WTC11 (cell line): ENCODE results near the gene CCDC88B. TPM values are rescaled to one million over a fixed set of nuclear protein-coding genes. Genes with fewer than 3 reads are reported as not detected.

Experiments used
- ATAC-seq: fragments of 200-7000 bp; cut with Tn5 transposase; 2 replicates; pipeline ENCODE4 v1.10.0; 2021; ENCODE audit warnings: mild to moderate bottlenecking, moderate library complexity
- CTCF ChIA-PET: fragments of 300-600 bp; sonication (Branson Sonifier 250); formaldehyde crosslinking; loops from one replicate; lab custom pipeline; 2021; ENCODE audit warnings: antibody characterized with exemption; lab: Charles Lee
- POLR2A ChIA-PET: fragments of 350-600 bp; sonication (Branson Sonifier 250); formaldehyde crosslinking; loops from one replicate; lab custom pipeline; 2021; ENCODE audit warnings: antibody characterized with exemption; lab: Charles Lee
- DNase-seq: peaks from one replicate; pipeline ENCODE4 v3.0.0; 2021; ENCODE audit warnings: low spot score
- H3K27ac Mint-ChIP-seq: 2 replicates; pipeline ENCODE4 v1.8.0; 2021; ENCODE audit warnings: mixed read lengths
- H3K27me3 Mint-ChIP-seq: 2 replicates; pipeline ENCODE4 v1.8.0; 2021; ENCODE audit warnings: low read depth, mild to moderate bottlenecking, moderate library complexity, mixed read lengths
- H3K36me3 Mint-ChIP-seq: 2 replicates; pipeline ENCODE4 v1.8.0; 2021; ENCODE audit warnings: mixed read lengths
- H3K4me1 Mint-ChIP-seq: 2 replicates; pipeline ENCODE4 v1.8.0; 2022; ENCODE audit warnings: mixed read lengths
- H3K4me3 Mint-ChIP-seq: 2 replicates; pipeline ENCODE4 v1.8.0; 2021; ENCODE audit warnings: mild to moderate bottlenecking, moderate library complexity, mixed read lengths
- H3K9me3 Mint-ChIP-seq: 2 replicates; pipeline ENCODE4 v1.8.0; 2021; ENCODE audit warnings: mixed read lengths
- JAZF1 ChIP-seq: fragments of 250-450 bp; sonication (Bioruptor Pico); IDR thresholded peaks from 2 replicates; pipeline ENCODE4 v1.9.0; 2021; ENCODE audit warnings: moderate library complexity, mild to moderate bottlenecking, inconsistent platforms
- MYBL2 ChIP-seq: sonication (generic); formaldehyde crosslinking; IDR thresholded peaks from 2 replicates; pipeline ENCODE4 v1.8.1; 2023; ENCODE audit warnings: mild to moderate bottlenecking, moderate library complexity, missing genetic modification reagents
- NFATC4 ChIP-seq: fragments of 250-450 bp; sonication (Bioruptor Pico); IDR thresholded peaks from 2 replicates; pipeline ENCODE4 v1.9.0; 2021; ENCODE audit warnings: mild to moderate bottlenecking
- TP53 ChIP-seq: sonication (generic); formaldehyde crosslinking; IDR thresholded peaks from 2 replicates; pipeline ENCODE4 v1.8.1; 2023; ENCODE audit warnings: mild to moderate bottlenecking, missing genetic modification reagents
- ZNF121 ChIP-seq: sonication (generic); formaldehyde crosslinking; IDR thresholded peaks from 2 replicates; pipeline ENCODE4 v1.8.0; 2023; ENCODE audit warnings: missing genetic modification reagents
- ZNF317 ChIP-seq: sonication (generic); formaldehyde crosslinking; IDR thresholded peaks from 2 replicates; pipeline ENCODE4 v1.8.1; 2023; ENCODE audit warnings: low read depth, mild to moderate bottlenecking, moderate library complexity, missing genetic modification reagents, borderline replicate concordance
- ZNF423 ChIP-seq: fragments of 250-450 bp; sonication (Bioruptor Pico); IDR thresholded peaks from 2 replicates; pipeline ENCODE4 v2.1.2; 2022; ENCODE audit warnings: mild to moderate bottlenecking, moderate library complexity
- total RNA-seq: library from RNA; stranded (reverse); gene quantifications from 3 replicates; pipeline ENCODE4 v1.2.3, GENCODE V29; 2021
- TF ChIP-seq, protein P1 (sequence below): sonication (generic); formaldehyde crosslinking; IDR thresholded peaks from 2 replicates; pipeline ENCODE4 v1.8.0; 2022; ENCODE audit warnings: mild to moderate bottlenecking, missing genetic modification reagents
- TF ChIP-seq, protein P2 (sequence below): sonication (generic); formaldehyde crosslinking; IDR thresholded peaks from 2 replicates; pipeline ENCODE4 v1.8.0; 2022; ENCODE audit warnings: mild to moderate bottlenecking, missing genetic modification reagents
- TF ChIP-seq, protein P3 (sequence below): sonication (generic); formaldehyde crosslinking; IDR thresholded peaks from 2 replicates; pipeline ENCODE4 v1.8.1; 2022; ENCODE audit warnings: mild to moderate bottlenecking, moderate library complexity, missing genetic modification reagents
- TF ChIP-seq, protein P4 (sequence below): sonication (generic); formaldehyde crosslinking; conservative IDR thresholded peaks from 2 replicates; pipeline ENCODE4 v1.8.1; 2022; ENCODE audit warnings: mild to moderate bottlenecking, missing genetic modification reagents
- TF ChIP-seq, protein P5 (sequence below): fragments of 250-450 bp; sonication (Bioruptor Pico); IDR thresholded peaks from 2 replicates; pipeline ENCODE4 v1.9.0; 2021; ENCODE audit warnings: mild to moderate bottlenecking, borderline replicate concordance
- TF ChIP-seq, protein P6 (sequence below): fragments of 200-600 bp; IDR thresholded peaks from 2 replicates; pipeline ENCODE4 v1.8.0; 2022; ENCODE audit warnings: antibody characterized with exemption

CCDC88B gene
- total RNA-seq, 1 experiment from 2014 or later, result 17.0 TPM

DNA sequence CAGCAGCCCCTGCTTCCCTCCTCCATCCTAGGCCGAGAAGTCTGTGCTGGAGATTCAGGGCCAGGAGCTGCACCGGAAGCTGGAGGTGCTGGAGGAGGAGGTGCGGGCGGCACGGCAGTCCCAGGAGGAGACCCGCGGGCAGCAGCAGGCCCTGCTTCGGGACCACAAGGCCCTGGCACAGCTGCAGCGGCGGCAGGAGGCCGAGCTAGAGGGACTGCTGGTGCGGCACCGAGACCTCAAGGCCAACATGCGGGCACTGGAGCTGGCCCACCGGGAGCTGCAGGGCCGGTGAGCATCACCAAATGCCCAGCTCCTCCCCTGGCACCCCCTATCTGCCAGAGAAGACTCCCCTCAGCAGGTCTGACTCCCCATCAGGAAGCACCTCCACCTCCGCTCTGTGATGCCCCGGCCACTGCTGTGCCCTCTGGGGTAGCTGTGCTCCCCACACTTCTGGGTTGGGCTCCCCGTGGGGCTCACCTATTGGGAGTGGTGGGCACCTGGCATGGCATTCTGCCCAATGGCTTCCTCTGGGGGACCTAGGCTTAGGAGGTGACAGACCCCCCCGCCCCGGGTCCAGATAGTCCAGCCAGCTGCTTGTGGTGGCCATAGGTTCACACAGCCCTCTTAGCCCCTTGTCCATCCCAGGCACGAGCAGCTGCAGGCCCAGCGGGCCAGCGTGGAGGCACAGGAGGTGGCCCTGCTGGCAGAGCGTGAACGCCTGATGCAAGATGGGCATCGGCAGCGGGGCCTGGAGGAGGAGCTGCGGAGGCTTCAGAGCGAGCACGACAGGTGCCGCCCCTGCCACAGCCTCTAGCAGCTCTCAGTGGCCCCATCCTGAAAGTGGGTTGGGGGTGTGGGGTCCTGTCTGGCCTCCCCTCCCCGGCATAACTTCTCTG, 12.3 kb downstream of the CCDC88B start (continued):
- TF ChIP-seq, protein P1, sequence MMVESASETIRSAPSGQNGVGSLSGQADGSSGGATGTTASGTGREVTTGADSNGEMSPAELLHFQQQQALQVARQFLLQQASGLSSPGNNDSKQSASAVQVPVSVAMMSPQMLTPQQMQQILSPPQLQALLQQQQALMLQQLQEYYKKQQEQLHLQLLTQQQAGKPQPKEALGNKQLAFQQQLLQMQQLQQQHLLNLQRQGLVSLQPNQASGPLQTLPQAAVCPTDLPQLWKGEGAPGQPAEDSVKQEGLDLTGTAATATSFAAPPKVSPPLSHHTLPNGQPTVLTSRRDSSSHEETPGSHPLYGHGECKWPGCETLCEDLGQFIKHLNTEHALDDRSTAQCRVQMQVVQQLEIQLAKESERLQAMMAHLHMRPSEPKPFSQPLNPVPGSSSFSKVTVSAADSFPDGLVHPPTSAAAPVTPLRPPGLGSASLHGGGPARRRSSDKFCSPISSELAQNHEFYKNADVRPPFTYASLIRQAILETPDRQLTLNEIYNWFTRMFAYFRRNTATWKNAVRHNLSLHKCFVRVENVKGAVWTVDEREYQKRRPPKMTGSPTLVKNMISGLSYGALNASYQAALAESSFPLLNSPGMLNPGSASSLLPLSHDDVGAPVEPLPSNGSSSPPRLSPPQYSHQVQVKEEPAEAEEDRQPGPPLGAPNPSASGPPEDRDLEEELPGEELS (CRISPR knock-in tag), result no peak
- TF ChIP-seq NFATC4 (CRISPR knock-in tag), result no peak

DNA sequence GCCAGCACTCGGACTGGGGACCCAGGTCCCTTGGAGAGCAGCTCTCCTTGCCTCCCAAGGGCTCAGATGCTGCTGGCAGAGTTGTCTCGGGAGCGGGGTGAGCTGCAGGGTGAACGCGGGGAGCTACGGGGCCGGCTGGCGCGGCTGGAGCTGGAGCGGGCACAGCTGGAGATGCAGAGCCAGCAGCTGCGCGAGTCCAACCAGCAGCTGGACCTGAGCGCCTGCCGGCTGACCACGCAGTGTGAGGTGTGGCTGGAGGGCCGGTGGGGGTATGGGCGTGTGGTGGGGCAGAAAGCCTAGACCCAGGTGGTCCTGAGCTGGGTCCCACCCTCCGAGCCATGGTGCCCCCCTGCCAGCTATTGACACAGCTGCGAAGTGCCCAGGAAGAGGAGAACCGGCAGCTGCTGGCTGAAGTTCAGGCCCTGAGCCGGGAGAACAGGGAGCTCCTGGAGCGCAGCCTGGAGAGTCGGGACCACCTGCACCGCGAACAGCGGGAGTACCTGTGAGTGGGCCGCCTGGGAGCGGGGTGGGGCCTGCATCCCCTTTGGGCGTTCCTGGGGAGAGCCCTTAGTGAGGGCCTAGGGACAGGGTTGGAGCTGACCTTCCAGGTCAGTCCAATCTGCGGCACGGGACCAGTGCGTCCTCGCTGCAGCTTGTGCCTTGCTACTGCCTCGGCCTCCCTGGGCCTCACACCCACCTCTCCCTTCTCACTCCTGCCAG, 13.2 kb downstream of the CCDC88B start:
- Mint-ChIP-seq H3K4me1 (peaks cover 15% of the 10 kb centered on the region), H3K4me3 (no peak overlapping the region), H3K9me3 (no peaks in the 10 kb centered on the region), H3K27me3 (no peaks in the 10 kb centered on the region), H3K36me3 (no peaks in the 10 kb centered on the region), H3K27ac (no peak overlapping the region)
- ChIA-PET CTCF (interaction anchor here (1.0 to 10.4 kb wide), 15 partner anchors 12 to 297 kb away, joined by 3 to 437 read pairs (median 21); partner anchors contain the start of genes CCDC88B, ESRRA, PRDX5 and TRMT112), POLR2A (interaction anchor here (0.9 kb wide), 1 partner anchor 12 kb away, joined by 4 read pairs; no protein-coding TSS in a partner anchor)
- DNase-seq, result no peak
- no peak for ATAC-seq
- TF ChIP-seq TP53 (no peak), ZNF317 (CRISPR knock-in tag) (no peak)

DNA sequence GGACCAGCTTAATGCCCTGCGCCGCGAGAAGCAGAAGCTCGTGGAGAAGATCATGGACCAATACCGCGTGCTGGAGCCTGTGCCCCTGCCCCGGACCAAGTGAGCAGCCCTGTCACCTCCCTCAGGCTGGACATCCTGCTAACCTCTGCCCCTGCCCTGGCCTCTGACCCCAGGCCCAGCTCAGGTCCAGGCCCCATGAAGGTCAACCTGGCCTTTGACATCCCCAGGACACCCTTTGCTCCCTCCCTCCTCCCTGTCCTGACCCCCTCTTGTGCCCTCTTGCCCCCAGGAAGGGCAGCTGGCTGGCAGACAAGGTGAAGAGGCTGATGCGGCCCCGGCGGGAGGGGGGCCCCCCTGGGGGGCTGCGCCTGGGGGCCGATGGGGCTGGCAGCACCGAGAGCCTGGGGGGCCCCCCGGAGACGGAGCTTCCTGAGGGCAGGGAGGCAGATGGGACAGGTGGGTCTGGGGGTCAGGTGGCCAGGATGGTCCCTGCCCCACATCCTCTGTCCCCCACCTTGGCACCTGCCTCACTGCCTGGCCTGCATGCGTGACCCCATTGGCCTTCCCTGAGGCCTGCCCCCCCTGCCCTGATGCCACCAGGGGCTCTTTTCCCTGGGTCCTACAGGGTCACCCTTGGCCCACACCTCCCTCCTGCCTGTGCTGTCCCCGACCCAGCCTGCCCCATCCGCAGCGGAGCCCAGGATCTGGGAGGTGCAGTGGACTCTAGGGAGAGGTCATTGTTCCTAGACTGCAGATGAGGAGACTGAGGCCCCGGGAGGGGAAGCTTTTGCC, 13.9 kb downstream of the CCDC88B start:
- no peak overlapping the region for H3K4me3 Mint-ChIP-seq
- ATAC-seq (no peak), DNase-seq (no peak)
- H3K27ac Mint-ChIP-seq, result no peak overlapping the region
- TF ChIP-seq ZNF317 (CRISPR knock-in tag) (no peak), ZNF423 (CRISPR knock-in tag) (no peak), MYBL2 (no peak), ZNF121 (no peak), JAZF1 (no peak)
- TF ChIP-seq, protein P2, sequence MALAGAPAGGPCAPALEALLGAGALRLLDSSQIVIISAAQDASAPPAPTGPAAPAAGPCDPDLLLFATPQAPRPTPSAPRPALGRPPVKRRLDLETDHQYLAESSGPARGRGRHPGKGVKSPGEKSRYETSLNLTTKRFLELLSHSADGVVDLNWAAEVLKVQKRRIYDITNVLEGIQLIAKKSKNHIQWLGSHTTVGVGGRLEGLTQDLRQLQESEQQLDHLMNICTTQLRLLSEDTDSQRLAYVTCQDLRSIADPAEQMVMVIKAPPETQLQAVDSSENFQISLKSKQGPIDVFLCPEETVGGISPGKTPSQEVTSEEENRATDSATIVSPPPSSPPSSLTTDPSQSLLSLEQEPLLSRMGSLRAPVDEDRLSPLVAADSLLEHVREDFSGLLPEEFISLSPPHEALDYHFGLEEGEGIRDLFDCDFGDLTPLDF (CRISPR knock-in tag), result no peak
- TF ChIP-seq, protein P3, sequence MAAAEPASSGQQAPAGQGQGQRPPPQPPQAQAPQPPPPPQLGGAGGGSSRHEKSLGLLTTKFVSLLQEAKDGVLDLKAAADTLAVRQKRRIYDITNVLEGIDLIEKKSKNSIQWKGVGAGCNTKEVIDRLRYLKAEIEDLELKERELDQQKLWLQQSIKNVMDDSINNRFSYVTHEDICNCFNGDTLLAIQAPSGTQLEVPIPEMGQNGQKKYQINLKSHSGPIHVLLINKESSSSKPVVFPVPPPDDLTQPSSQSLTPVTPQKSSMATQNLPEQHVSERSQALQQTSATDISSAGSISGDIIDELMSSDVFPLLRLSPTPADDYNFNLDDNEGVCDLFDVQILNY, result no peak
- TF ChIP-seq, protein P4, sequence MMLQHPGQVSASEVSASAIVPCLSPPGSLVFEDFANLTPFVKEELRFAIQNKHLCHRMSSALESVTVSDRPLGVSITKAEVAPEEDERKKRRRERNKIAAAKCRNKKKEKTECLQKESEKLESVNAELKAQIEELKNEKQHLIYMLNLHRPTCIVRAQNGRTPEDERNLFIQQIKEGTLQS (CRISPR knock-in tag), result no peak
- TF ChIP-seq, protein P5, sequence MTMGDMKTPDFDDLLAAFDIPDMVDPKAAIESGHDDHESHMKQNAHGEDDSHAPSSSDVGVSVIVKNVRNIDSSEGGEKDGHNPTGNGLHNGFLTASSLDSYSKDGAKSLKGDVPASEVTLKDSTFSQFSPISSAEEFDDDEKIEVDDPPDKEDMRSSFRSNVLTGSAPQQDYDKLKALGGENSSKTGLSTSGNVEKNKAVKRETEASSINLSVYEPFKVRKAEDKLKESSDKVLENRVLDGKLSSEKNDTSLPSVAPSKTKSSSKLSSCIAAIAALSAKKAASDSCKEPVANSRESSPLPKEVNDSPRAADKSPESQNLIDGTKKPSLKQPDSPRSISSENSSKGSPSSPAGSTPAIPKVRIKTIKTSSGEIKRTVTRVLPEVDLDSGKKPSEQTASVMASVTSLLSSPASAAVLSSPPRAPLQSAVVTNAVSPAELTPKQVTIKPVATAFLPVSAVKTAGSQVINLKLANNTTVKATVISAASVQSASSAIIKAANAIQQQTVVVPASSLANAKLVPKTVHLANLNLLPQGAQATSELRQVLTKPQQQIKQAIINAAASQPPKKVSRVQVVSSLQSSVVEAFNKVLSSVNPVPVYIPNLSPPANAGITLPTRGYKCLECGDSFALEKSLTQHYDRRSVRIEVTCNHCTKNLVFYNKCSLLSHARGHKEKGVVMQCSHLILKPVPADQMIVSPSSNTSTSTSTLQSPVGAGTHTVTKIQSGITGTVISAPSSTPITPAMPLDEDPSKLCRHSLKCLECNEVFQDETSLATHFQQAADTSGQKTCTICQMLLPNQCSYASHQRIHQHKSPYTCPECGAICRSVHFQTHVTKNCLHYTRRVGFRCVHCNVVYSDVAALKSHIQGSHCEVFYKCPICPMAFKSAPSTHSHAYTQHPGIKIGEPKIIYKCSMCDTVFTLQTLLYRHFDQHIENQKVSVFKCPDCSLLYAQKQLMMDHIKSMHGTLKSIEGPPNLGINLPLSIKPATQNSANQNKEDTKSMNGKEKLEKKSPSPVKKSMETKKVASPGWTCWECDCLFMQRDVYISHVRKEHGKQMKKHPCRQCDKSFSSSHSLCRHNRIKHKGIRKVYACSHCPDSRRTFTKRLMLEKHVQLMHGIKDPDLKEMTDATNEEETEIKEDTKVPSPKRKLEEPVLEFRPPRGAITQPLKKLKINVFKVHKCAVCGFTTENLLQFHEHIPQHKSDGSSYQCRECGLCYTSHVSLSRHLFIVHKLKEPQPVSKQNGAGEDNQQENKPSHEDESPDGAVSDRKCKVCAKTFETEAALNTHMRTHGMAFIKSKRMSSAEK (CRISPR knock-in tag), result no peak
- TF ChIP-seq, protein P6, sequence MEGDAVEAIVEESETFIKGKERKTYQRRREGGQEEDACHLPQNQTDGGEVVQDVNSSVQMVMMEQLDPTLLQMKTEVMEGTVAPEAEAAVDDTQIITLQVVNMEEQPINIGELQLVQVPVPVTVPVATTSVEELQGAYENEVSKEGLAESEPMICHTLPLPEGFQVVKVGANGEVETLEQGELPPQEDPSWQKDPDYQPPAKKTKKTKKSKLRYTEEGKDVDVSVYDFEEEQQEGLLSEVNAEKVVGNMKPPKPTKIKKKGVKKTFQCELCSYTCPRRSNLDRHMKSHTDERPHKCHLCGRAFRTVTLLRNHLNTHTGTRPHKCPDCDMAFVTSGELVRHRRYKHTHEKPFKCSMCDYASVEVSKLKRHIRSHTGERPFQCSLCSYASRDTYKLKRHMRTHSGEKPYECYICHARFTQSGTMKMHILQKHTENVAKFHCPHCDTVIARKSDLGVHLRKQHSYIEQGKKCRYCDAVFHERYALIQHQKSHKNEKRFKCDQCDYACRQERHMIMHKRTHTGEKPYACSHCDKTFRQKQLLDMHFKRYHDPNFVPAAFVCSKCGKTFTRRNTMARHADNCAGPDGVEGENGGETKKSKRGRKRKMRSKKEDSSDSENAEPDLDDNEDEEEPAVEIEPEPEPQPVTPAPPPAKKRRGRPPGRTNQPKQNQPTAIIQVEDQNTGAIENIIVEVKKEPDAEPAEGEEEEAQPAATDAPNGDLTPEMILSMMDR, result no peak
- CTCF ChIA-PET, result interaction anchor here (0.9 to 10.4 kb wide), 31 partner anchors 13 to 299 kb away, joined by 3 to 437 read pairs (median 22); partner anchors contain the start of genes BAD, CCDC88B, ESRRA and GPR137
- POLR2A ChIA-PET, result interaction anchor here (0.9 to 2.0 kb wide), 3 partner anchors 12 to 36 kb away, joined by 4 to 15 read pairs (median 7); partner anchors contain the start of genes PRDX5 and TRMT112
- H3K4me1 Mint-ChIP-seq, result peaks cover 15% of the 10 kb centered on the region
- H3K9me3 Mint-ChIP-seq, result no peaks in the 10 kb centered on the region
- H3K27me3 Mint-ChIP-seq, result no peaks in the 10 kb centered on the region
- no peaks in the 10 kb centered on the region for H3K36me3 Mint-ChIP-seq
